Measurements from ENCODE around the gene APOA1. TPM values are rescaled to one million over a fixed set of nuclear protein-coding genes. Genes with fewer than 3 reads are reported as not detected.

APOA1 gene
- total RNA-seq, 4 donors from 2014 or later, result 0.50 to 1.4 TPM; not detected in 2

- 27% methylated on average over 20 of the region's 31 CpGs for WGBS
- Histone ChIP-seq H3K4me3 (peak overlapping the region; percentile 0 to 42 (median 14)), H3K27me3 (no peaks in the 10 kb centered on the region), H3K9me3 (no peaks in the 10 kb centered on the region), H3K36me3 (peaks cover 0 to 5% (median 4%) of the 10 kb centered on the region in 4 donors), H3K4me1 (peaks cover 20 to 32% (median 25%) of the 10 kb centered on the region in 4 donors), H3K27ac (replicated peaks in 1 of 4) (no peak overlapping the region)
- no peak for DNase-seq (ENCODE audit: extremely low spot score)
- intact Hi-C loops (cut with DNase I), result loop anchor here (2.0 kb wide), 1 partner anchor 316 kb away; no protein-coding TSS in a partner anchor
- TF ChIP-seq POLR2A (IDR thresholded peaks at IDR 0.05; ENCODE audit: low read depth) (no peak), CTCF (IDR thresholded peaks at IDR 0.05) (peak; percentile 84 to 96 (median 92)), POLR2AphosphoS5 (IDR thresholded peaks at IDR 0.05) (peak in 1 of 2 donors; percentile 50), EP300 (IDR thresholded peaks at IDR 0.05) (no peak)
Observed at GRCh38 chr11:116791002-116791812, 46.2 kb downstream of the APOA1 start.

- TF ChIP-seq POLR2AphosphoS5 (IDR thresholded peaks at IDR 0.05) (no peak), CTCF (IDR thresholded peaks at IDR 0.05) (no peak), POLR2A (IDR thresholded peaks at IDR 0.05; ENCODE audit: low read depth) (no peak), EP300 (IDR thresholded peaks at IDR 0.05) (no peak)
- intact Hi-C loops (cut with DNase I), result loop anchor here (2.0 kb wide), 1 partner anchor 316 kb away; no protein-coding TSS in a partner anchor
Observed at GRCh38 chr11:116790167-116791001, 47.0 kb downstream of the APOA1 start.

GRCh38 chr11:116788975-116789374 is 48.4 kb downstream of the APOA1 start:
- Histone ChIP-seq H3K9me3 (no peaks in the 10 kb centered on the region), H3K4me1 (peaks cover 20 to 38% (median 27%) of the 10 kb centered on the region in 4 donors), H3K36me3 (peaks cover 21 to 28% (median 25%) of the 10 kb centered on the region in 4 donors), H3K27me3 (no peaks in the 10 kb centered on the region), H3K27ac (replicated peaks in 1 of 4) (peak overlapping the region in 1 of 4 donors; percentile 85), H3K4me3 (no peak overlapping the region)
- no peak for DNase-seq (ENCODE audit: extremely low spot score)
- no peak for TF ChIP-seq POLR2AphosphoS5 (IDR thresholded peaks at IDR 0.05)
- no peak for TF ChIP-seq POLR2A (IDR thresholded peaks at IDR 0.05; ENCODE audit: low read depth)
- TF ChIP-seq EP300 (IDR thresholded peaks at IDR 0.05), result no peak
- no peak for TF ChIP-seq CTCF (IDR thresholded peaks at IDR 0.05)
- intact Hi-C loops (cut with DNase I), result no loop called here
- 97% methylated on average over 4 of the region's 4 CpGs for WGBS

More at GRCh38 chr11:116790167-116791001, 47.0 kb downstream of the APOA1 start:
- H3K36me3 ChIP-seq, result peaks cover 7 to 14% (median 12%) of the 10 kb centered on the region in 4 donors
- 83% methylated on average over 35 of the region's 53 CpGs for WGBS
- H3K9me3 ChIP-seq, result no peaks in the 10 kb centered on the region
- no peak for DNase-seq (ENCODE audit: extremely low spot score)
- H3K4me3 ChIP-seq, result no peak overlapping the region
- peaks cover 20 to 38% (median 27%) of the 10 kb centered on the region in 4 donors for H3K4me1 ChIP-seq
- H3K27ac ChIP-seq (replicated peaks in 1 of 4), result no peak overlapping the region
- no peaks in the 10 kb centered on the region for H3K27me3 ChIP-seq

GRCh38 chr11:116788534-116788933 is 48.9 kb downstream of the APOA1 start:
- no peak for TF ChIP-seq POLR2AphosphoS5 (IDR thresholded peaks at IDR 0.05)
- TF ChIP-seq POLR2A (IDR thresholded peaks at IDR 0.05; ENCODE audit: low read depth), result no peak
- no peak for TF ChIP-seq EP300 (IDR thresholded peaks at IDR 0.05)
- TF ChIP-seq CTCF (IDR thresholded peaks at IDR 0.05), result no peak
- Histone ChIP-seq H3K4me3 (peak overlapping the region; percentile 90 to 100 (median 98)), H3K4me1 (peaks cover 20 to 38% (median 27%) of the 10 kb centered on the region in 4 donors), H3K9me3 (no peaks in the 10 kb centered on the region), H3K27me3 (no peaks in the 10 kb centered on the region), H3K36me3 (peaks cover 25 to 32% (median 29%) of the 10 kb centered on the region in 4 donors), H3K27ac (replicated peaks in 1 of 4) (peak overlapping the region; percentile 85 to 92 (median 90))
- no peak for DNase-seq (ENCODE audit: extremely low spot score)
- WGBS, result 55% methylated on average over 3 of the region's 4 CpGs
- intact Hi-C loops (cut with DNase I), result no loop called here

Measured in esophagus muscularis mucosa (tissue), 4 donors.